Ovary (tissue), 3 donors: ENCODE results near the gene LMO4.

Experiments used
- POLR2A ChIP-seq: fragments of 450-650 bp; IDR thresholded peaks from one replicate; pipeline ENCODE4 v1.6.1; 2017; ENCODE audit warnings: antibody characterized with exemption, mild to moderate bottlenecking, moderate library complexity
- TF ChIP-seq, protein P1 (sequence below), 3 donors: fragments of 450-650 bp in 2 of 3; fragments of 200-600 bp in 1 of 3; IDR thresholded peaks; one replicate each; pipeline versions ENCODE4 v1.5.1 to v1.8.0; 2016 to 2022; ENCODE audit warnings: antibody characterized with exemption in 3 of 3, mild to moderate bottlenecking in 1 of 3
- donor health status: DM: no; HTN: no; CAD: no.

DNA sequence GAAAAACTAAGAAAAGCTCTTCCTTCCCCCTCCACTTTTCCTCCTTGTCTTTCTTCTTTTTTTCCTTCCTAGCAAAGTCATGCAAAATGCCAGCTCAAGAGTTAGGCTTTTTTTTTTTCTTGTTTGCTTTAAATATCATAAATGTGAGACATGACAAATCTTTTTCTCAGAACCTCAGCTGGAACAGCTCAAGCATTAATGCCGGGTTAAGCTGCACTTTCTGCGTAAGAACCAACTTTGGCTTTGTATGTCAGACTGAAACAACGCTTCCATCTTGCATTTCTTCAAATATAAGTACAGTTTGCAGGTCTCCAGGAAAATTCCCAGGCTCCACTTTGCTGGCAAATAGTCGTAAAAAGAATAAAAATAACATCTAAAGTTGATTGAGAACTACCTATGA lies 20.7 kb upstream of the LMO4 start:
- TF ChIP-seq, protein P1, sequence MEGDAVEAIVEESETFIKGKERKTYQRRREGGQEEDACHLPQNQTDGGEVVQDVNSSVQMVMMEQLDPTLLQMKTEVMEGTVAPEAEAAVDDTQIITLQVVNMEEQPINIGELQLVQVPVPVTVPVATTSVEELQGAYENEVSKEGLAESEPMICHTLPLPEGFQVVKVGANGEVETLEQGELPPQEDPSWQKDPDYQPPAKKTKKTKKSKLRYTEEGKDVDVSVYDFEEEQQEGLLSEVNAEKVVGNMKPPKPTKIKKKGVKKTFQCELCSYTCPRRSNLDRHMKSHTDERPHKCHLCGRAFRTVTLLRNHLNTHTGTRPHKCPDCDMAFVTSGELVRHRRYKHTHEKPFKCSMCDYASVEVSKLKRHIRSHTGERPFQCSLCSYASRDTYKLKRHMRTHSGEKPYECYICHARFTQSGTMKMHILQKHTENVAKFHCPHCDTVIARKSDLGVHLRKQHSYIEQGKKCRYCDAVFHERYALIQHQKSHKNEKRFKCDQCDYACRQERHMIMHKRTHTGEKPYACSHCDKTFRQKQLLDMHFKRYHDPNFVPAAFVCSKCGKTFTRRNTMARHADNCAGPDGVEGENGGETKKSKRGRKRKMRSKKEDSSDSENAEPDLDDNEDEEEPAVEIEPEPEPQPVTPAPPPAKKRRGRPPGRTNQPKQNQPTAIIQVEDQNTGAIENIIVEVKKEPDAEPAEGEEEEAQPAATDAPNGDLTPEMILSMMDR (IDR thresholded peaks at IDR 0.05) = no peak
- no peak for TF ChIP-seq POLR2A
